DND-41 (cell line): Measurements from ENCODE around the gene CFAP77.

Experiments used
- EZH2 ChIP-seq: IDR thresholded peaks from 3 replicates; pipeline ENCODE4 v1.6.1; 2012; ENCODE audit warnings: borderline replicate concordance, low read depth, mild to moderate bottlenecking, moderate library complexity, low read length, inconsistent platforms; ENCODE audit not compliant: severe bottlenecking
- TF ChIP-seq, protein P1 (sequence below): IDR thresholded peaks from 2 replicates; pipeline ENCODE4 v1.5.1; 2012; ENCODE audit warnings: borderline replicate concordance, low read length, moderate library complexity, mild to moderate bottlenecking; ENCODE audit not compliant: poor library complexity, severe bottlenecking; ENCODE audit errors: extremely low read depth

DNA sequence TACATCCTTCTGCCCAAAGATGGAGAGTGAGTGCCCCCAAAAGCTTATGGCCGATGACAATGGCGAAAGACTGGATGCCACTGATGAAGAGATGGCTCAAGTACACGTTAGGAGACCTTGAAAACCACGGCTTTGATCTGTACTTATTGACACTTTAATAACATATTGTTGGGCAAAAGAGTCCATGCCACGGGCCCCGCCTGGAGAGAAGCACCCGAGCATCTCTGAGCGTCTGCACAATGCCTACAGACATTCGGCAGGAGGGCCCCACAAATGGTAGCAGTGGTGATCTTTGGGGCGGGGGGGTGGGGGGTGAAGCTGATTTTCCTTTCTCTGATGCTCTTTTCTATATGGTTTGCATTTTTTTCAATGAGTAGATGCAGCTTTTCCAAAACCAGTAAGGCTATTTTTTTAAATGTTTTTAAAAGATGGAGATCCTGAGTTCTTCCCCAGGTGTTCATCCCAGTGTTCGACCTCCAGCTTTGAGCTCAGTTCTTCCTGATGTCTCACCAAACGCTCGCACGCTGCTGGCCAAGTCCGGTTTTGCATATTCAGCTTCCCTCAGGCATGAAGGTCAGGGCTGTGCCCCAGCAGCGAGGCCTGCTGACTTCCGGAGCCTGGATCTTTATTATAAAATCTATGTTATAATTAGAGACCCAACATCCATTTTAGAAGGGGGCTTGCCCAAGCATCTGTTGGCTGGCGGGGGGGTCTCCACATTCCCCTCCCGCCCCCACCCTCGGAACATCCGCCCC, 138.1 kb downstream of the CFAP77 start:
- TF ChIP-seq, protein P1, sequence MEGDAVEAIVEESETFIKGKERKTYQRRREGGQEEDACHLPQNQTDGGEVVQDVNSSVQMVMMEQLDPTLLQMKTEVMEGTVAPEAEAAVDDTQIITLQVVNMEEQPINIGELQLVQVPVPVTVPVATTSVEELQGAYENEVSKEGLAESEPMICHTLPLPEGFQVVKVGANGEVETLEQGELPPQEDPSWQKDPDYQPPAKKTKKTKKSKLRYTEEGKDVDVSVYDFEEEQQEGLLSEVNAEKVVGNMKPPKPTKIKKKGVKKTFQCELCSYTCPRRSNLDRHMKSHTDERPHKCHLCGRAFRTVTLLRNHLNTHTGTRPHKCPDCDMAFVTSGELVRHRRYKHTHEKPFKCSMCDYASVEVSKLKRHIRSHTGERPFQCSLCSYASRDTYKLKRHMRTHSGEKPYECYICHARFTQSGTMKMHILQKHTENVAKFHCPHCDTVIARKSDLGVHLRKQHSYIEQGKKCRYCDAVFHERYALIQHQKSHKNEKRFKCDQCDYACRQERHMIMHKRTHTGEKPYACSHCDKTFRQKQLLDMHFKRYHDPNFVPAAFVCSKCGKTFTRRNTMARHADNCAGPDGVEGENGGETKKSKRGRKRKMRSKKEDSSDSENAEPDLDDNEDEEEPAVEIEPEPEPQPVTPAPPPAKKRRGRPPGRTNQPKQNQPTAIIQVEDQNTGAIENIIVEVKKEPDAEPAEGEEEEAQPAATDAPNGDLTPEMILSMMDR, result no peak
- TF ChIP-seq EZH2, result no peak
